ENCODE data around the gene CUL1. TPM values are rescaled to one million over a fixed set of nuclear protein-coding genes. Genes with fewer than 3 reads are reported as not detected.

The CUL1 gene
- total and polyA plus RNA-seq, 7 experiments from 2014 or later = 39.0 to 74.0 (median 53.6) TPM

DNA sequence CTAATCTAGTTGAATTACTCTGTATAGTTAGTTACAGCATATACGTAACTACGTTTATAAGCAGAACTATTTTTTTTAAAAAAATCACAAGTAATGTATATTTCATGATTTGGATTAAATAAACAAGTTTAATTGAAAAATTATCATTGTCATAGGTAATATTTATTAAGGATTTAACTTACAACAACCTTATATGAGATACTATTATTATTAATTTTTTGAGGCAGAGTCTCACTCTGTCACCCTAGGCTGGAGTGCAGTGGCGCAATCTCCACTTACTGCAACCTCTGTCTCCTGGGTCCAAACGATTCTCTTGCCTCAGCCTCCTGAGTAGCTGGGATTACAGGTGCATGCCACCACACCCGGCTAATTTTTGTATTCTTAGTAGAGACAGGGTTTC lies 4.1 kb upstream of the CUL1 start:
- Mint-ChIP-seq H3K4me3 (no peak overlapping the region), H3K36me3 (peaks cover 0 to 2% (median 0%) of the 10 kb centered on the region in 5 donors), H3K27me3 (no peaks in the 10 kb centered on the region), H3K9me3 (peaks cover 0 to 4% (median 0%) of the 10 kb centered on the region in 11 donors), H3K27ac (no peak overlapping the region), H3K4me1 (peaks cover 12 to 18% (median 16%) of the 10 kb centered on the region in 7 donors)
- no peak overlapping the region for H3K27ac ChIP-seq (ENCODE audit: low read depth, low read length)
- CTCF ChIA-PET = no interaction called here
- H3K4me3 ChIP-seq (ENCODE audit: low read length) = no peak overlapping the region
- intact Hi-C loops (cut with micrococcal nuclease) = loop anchor here in 1 of 2 donors (5.0 kb wide), 3 partner anchors 43 to 803 kb away; partner anchors contain the start of genes ZNF746 and ZNF786
- no peak for DNase-seq
- ATAC-seq = no peak
- POLR2A ChIA-PET = interaction anchor here (0.6 kb wide), 2 partner anchors 153 to 372 kb away, joined by 3 to 5 read pairs; no protein-coding TSS in a partner anchor
- H3K4me1 ChIP-seq (ENCODE audit: control insufficient read depth in 2 of 2, insufficient read depth in 2 of 2, low read length in 2 of 2) = peaks cover 0 to 9% of the 10 kb centered on the region in 2 donors
- no peaks in the 10 kb centered on the region for H3K27me3 ChIP-seq (ENCODE audit: control insufficient read depth in 2 of 2, insufficient read depth in 2 of 2, low read length in 2 of 2)
- no peaks in the 10 kb centered on the region for H3K9me3 ChIP-seq (ENCODE audit: control insufficient read depth in 2 of 3, low read length in 3 of 3)
- no peaks in the 10 kb centered on the region for H3K36me3 ChIP-seq (ENCODE audit: control insufficient read depth in 2 of 3, insufficient read depth in 3 of 3, low read length in 3 of 3)

DNA sequence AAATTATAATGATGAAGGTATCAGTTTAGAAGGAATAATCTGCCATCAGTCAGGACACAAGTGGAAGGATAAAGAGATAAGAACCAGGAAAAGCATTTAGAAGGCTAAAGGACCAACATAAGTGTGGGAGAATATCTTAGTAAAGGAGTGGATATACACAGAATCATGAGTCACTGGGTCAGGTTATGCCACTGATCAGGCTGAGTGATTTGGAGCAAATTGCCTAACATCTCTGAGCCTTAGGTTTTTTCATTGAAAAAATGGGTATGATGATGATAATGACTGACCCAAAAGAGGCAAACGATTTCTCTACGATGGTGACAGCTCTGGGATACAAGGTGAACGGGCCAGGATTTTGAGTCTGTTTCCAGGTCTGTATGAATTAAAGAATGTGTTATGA lies 2.8 kb upstream of the CUL1 start:
- no peaks in the 10 kb centered on the region for H3K36me3 ChIP-seq (ENCODE audit: control insufficient read depth in 2 of 3, insufficient read depth in 3 of 3, low read length in 3 of 3)
- Mint-ChIP-seq H3K36me3 (peaks cover 0 to 5% (median 0%) of the 10 kb centered on the region in 5 donors), H3K4me1 (peaks cover 20 to 30% (median 28%) of the 10 kb centered on the region in 7 donors), H3K9me3 (peaks cover 0 to under 1% (median 0%) of the 10 kb centered on the region in 11 donors), H3K27ac (peak overlapping the region in 6 of 9 donors; percentile 19 to 96 (median 76)), H3K27me3 (no peaks in the 10 kb centered on the region), H3K4me3 (peak overlapping the region in 1 of 10 donors; percentile 6)
- CTCF ChIA-PET = interaction anchor here (0.6 kb wide), 1 partner anchor 27 kb away, joined by 4 read pairs; no protein-coding TSS in a partner anchor
- no peaks in the 10 kb centered on the region for H3K9me3 ChIP-seq (ENCODE audit: control insufficient read depth in 2 of 3, low read length in 3 of 3)
- no peak overlapping the region for H3K4me3 ChIP-seq (ENCODE audit: low read length)
- H3K27ac ChIP-seq (ENCODE audit: low read depth, low read length) = no peak overlapping the region
- POLR2A ChIA-PET = interaction anchor here (0.8 kb wide), 1 partner anchor 140 kb away, joined by 3 read pairs; no protein-coding TSS in a partner anchor
- H3K4me1 ChIP-seq (ENCODE audit: control insufficient read depth in 2 of 2, insufficient read depth in 2 of 2, low read length in 2 of 2) = peaks cover 5 to 12% of the 10 kb centered on the region in 2 donors
- ATAC-seq (no peak), DNase-seq (no peak)
- no peaks in the 10 kb centered on the region for H3K27me3 ChIP-seq (ENCODE audit: control insufficient read depth in 2 of 2, insufficient read depth in 2 of 2, low read length in 2 of 2)
- intact Hi-C loops (cut with micrococcal nuclease) = loop anchor here in 1 of 2 donors (5.0 kb wide), 3 partner anchors 41 to 801 kb away; partner anchors contain the start of genes ZNF746 and ZNF786

DNA sequence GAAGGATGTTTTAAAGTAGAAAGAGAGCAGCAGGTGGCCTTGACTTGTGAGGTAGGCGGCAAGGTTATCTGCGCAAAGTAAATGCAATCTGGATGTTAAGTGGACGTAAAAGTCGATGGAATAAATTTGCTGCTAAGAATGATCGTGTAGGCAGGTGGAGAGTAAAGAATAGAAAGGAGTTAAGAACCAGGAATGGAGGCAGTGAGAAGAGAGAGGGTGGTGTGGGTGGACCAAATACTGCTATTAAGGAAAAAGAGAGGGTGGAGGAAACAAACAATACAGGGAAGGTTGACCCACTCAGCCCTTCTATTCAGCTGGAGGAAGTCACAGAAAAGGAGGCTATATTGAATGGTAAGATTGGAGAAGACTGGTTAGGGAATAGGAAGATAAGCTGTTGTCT lies 1.9 kb upstream of the CUL1 start:
- H3K4me1 ChIP-seq (ENCODE audit: control insufficient read depth in 2 of 2, insufficient read depth in 2 of 2, low read length in 2 of 2) = peaks cover 13 to 20% of the 10 kb centered on the region in 2 donors
- Mint-ChIP-seq H3K4me1 (peaks cover 29 to 38% (median 36%) of the 10 kb centered on the region in 7 donors), H3K9me3 (no peaks in the 10 kb centered on the region), H3K27me3 (no peaks in the 10 kb centered on the region), H3K4me3 (peak overlapping the region; percentile 2 to 95 (median 77)), H3K27ac (peak overlapping the region in 8 of 9 donors; percentile 0 to 99 (median 88)), H3K36me3 (peaks cover 0 to 6% (median 0%) of the 10 kb centered on the region in 5 donors)
- ChIA-PET POLR2A (no interaction called here), CTCF (no interaction called here)
- H3K4me3 ChIP-seq (ENCODE audit: low read length) = no peak overlapping the region
- H3K27ac ChIP-seq (ENCODE audit: low read depth, low read length) = no peak overlapping the region
- no peaks in the 10 kb centered on the region for H3K36me3 ChIP-seq (ENCODE audit: control insufficient read depth in 2 of 3, insufficient read depth in 3 of 3, low read length in 3 of 3)
- no peaks in the 10 kb centered on the region for H3K27me3 ChIP-seq (ENCODE audit: control insufficient read depth in 2 of 2, insufficient read depth in 2 of 2, low read length in 2 of 2)
- H3K9me3 ChIP-seq (ENCODE audit: control insufficient read depth in 2 of 3, low read length in 3 of 3) = no peaks in the 10 kb centered on the region
- DNase-seq = no peak
- no peak for ATAC-seq
- intact Hi-C loops (cut with micrococcal nuclease) = loop anchor here in 1 of 2 donors (1.0 to 5.0 kb wide), 4 partner anchors 41 to 801 kb away; partner anchors contain the start of genes ZNF746 and ZNF786

DNA sequence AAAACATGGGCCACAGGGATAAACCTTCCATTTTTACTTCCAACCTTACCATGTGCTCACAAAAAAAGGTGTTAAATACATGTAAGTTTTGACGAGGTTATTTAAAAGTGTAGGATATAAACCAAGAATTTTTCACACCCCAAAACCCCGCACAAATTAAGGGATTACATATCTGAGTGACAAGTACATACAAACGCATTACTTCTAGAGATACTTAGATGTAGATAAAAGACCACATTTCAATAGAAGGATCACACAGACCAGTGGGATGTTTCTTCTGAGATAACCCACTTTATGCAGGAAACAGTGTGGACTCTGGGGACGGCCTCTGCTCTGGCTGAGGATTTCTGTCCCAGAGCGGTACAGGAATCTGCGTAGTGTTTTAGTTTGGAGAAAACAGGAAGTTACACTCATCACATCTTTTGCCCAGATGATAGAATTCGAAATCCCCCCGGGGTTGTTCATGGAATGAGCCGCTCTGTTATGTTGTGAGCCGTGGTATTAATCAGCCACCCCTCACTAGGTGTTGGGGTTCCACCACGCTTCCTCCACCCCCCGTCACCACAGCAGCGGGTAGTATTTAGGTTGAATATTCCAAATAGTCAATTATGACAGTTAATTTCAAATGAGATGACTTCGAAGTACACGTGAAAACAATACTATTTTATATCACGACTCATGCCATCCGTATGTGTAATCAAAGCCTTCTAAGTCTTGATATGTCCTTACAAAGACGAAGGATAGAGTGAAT lies 1.3 kb upstream of the CUL1 start:
- peaks cover 31 to 43% (median 43%) of the 10 kb centered on the region in 7 donors for H3K4me1 Mint-ChIP-seq
- ATAC-seq = no peak
- peaks cover 0 to 6% (median 0%) of the 10 kb centered on the region in 5 donors for H3K36me3 Mint-ChIP-seq
- POLR2A ChIA-PET = interaction anchor here (0.8 to 2.2 kb wide), 9 partner anchors 9 to 450 kb away, joined by 3 to 9 read pairs (median 5); partner anchors contain the start of genes PDIA4 and ZNF398
- Histone ChIP-seq H3K4me1 (ENCODE audit: control insufficient read depth in 2 of 2, insufficient read depth in 2 of 2, low read length in 2 of 2) (peaks cover 17 to 26% of the 10 kb centered on the region in 2 donors), H3K9me3 (ENCODE audit: control insufficient read depth in 2 of 3, low read length in 3 of 3) (no peaks in the 10 kb centered on the region), H3K4me3 (ENCODE audit: low read length) (peak overlapping the region; percentile 80), H3K27ac (ENCODE audit: low read depth, low read length) (peak overlapping the region; percentile 93), H3K27me3 (ENCODE audit: control insufficient read depth in 2 of 2, insufficient read depth in 2 of 2, low read length in 2 of 2) (no peaks in the 10 kb centered on the region), H3K36me3 (ENCODE audit: control insufficient read depth in 2 of 3, insufficient read depth in 3 of 3, low read length in 3 of 3) (no peaks in the 10 kb centered on the region)
- H3K9me3 Mint-ChIP-seq = no peaks in the 10 kb centered on the region
- DNase-seq = peak in 7 of 9 donors; percentile 8 to 59 (median 18)
- H3K27ac Mint-ChIP-seq = peak overlapping the region; percentile 86 to 99 (median 90)
- peak overlapping the region; percentile 82 to 95 (median 88) for H3K4me3 Mint-ChIP-seq
- CTCF ChIA-PET = interaction anchor here (2.0 kb wide), 1 partner anchor 122 kb away, joined by 12 read pairs; no protein-coding TSS in a partner anchor
- intact Hi-C loops (cut with micrococcal nuclease) = loop anchor here (1.0 to 5.0 kb wide), 14 partner anchors 29 to 800 kb away; partner anchors contain the start of genes PDIA4 (in 2 of the 2), ZNF786 (in 2 of the 2), EZH2 (in 1 of the 2) and ZNF746 (in 1 of the 2)
- no peaks in the 10 kb centered on the region for H3K27me3 Mint-ChIP-seq

DNA sequence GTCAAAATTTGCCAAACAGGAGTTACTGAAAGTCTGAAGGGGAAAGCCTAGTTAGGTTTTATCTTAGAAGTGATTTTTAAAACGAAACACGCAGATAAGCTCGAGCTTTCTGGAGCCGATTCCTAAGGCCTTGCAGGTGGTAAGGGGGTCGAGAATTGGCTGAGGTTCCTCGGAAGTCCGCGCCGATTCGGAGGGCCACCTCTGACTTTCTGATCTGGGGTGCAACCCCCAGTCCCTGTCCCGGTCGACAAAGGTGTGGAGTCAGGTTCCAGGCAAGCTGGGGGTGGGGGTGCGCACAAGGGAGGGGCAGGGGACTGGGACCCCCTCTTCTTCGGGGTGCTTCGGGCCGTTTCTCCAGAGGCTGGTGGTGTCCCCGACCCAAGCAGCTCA lies 701 bp upstream of the CUL1 start:
- no peaks in the 10 kb centered on the region for H3K9me3 Mint-ChIP-seq
- peaks cover 37 to 49% (median 48%) of the 10 kb centered on the region in 7 donors for H3K4me1 Mint-ChIP-seq
- peak in 5 of 9 donors; percentile 14 to 33 (median 28) for DNase-seq
- ChIA-PET CTCF (interaction anchor here (0.8 to 2.0 kb wide), 3 partner anchors 10 to 243 kb away, joined by 3 to 12 read pairs (median 3); no protein-coding TSS in a partner anchor), POLR2A (interaction anchor here (0.7 to 2.2 kb wide), 17 partner anchors 8 to 763 kb away, joined by 3 to 9 read pairs (median 5); partner anchors contain the start of genes PDIA4, ZNF398 and ZNF777)
- Histone ChIP-seq H3K9me3 (ENCODE audit: control insufficient read depth in 2 of 3, low read length in 3 of 3) (no peaks in the 10 kb centered on the region), H3K36me3 (ENCODE audit: control insufficient read depth in 2 of 3, insufficient read depth in 3 of 3, low read length in 3 of 3) (no peaks in the 10 kb centered on the region), H3K4me3 (ENCODE audit: low read length) (peak overlapping the region; percentile 80), H3K27me3 (ENCODE audit: control insufficient read depth in 2 of 2, insufficient read depth in 2 of 2, low read length in 2 of 2) (no peaks in the 10 kb centered on the region), H3K27ac (ENCODE audit: low read depth, low read length) (peak overlapping the region; percentile 93), H3K4me1 (ENCODE audit: control insufficient read depth in 2 of 2, insufficient read depth in 2 of 2, low read length in 2 of 2) (peaks cover 23 to 29% of the 10 kb centered on the region in 2 donors)
- intact Hi-C loops (cut with micrococcal nuclease) = loop anchor here (1.0 to 5.0 kb wide), 13 partner anchors 29 to 799 kb away; partner anchors contain the start of genes PDIA4 (in 2 of the 2), ZNF786 (in 2 of the 2), EZH2 (in 1 of the 2) and ZNF746 (in 1 of the 2)
- peak overlapping the region; percentile 82 to 95 (median 88) for H3K4me3 Mint-ChIP-seq
- peak overlapping the region; percentile 86 to 99 (median 90) for H3K27ac Mint-ChIP-seq
- no peaks in the 10 kb centered on the region for H3K27me3 Mint-ChIP-seq
- H3K36me3 Mint-ChIP-seq = peaks cover 0 to 8% (median 0%) of the 10 kb centered on the region in 5 donors
- ATAC-seq = peak; percentile 0

Data from naive thymus-derived CD4-positive, alpha-beta T cell (primary cell).